Body of pancreas (tissue), 4 donors: ENCODE measurements around the gene GAB4.

Experiments
- CTCF ChIP-seq, 7 experiments: fragments of 450-650 bp in 4 of 7; fragments of 200-600 bp in 3 of 7; sonication (generic) in 3 of 7; IDR thresholded peaks; one replicate each; pipeline ENCODE4 v1.5.1; 2016 to 2019; ENCODE audit warnings: antibody characterized with exemption in 7 of 7
- POLR2A ChIP-seq, 3 donors: fragments of 450-650 bp; IDR thresholded peaks; one replicate each; pipeline ENCODE4 v1.6.1; 2016; ENCODE audit warnings: antibody characterized with exemption in 3 of 3, mild to moderate bottlenecking in 2 of 3

- TF ChIP-seq CTCF (IDR thresholded peaks at IDR 0.05): no peak
- no peak for TF ChIP-seq POLR2A (IDR thresholded peaks at IDR 0.05)
These were observed 46.4 kb downstream of the GAB4 start for GRCh38 chr22:16961477-16962186.
